GM19043 (cell line): ENCODE results near the gene ILDR1.
"Not testable (repeated sequence)": the region's sequence is repeated elsewhere in the genome, so short reads cannot be mapped to it uniquely, and the experiment has no call there.

Source experiments
- ATAC-seq: cut with Tn5 transposase; IDR thresholded peaks from one replicate; pipeline ENCODE4 v1.9.1; 2021; ENCODE audit warnings: low read depth; ENCODE audit not compliant: unreplicated experiment

Gene ILDR1

GRCh38 chr3:121956363-121956762 lies 65.7 kb downstream of the ILDR1 start:
- no peak for ATAC-seq

GRCh38 chr3:121951291-121951919 lies 70.6 kb downstream of the ILDR1 start:
- no peak for ATAC-seq

- no peak for ATAC-seq
These were observed 73.4 kb downstream of the ILDR1 start for GRCh38 chr3:121948641-121949040.

GRCh38 chr3:121943431-121943830 lies 78.6 kb downstream of the ILDR1 start:
- no peak for ATAC-seq

GRCh38 chr3:121942116-121942786 lies 79.8 kb downstream of the ILDR1 start:
- ATAC-seq = no peak

GRCh38 chr3:121941592-121941991 lies 80.5 kb downstream of the ILDR1 start:
- no peak for ATAC-seq

- not testable (repeated sequence) for ATAC-seq
These were observed 83.7 kb downstream of the ILDR1 start for GRCh38 chr3:121938141-121938855.
